Effector memory CD8-positive, alpha-beta T cell (primary cell): ENCODE results near the gene SASH1.

ENCODE experiments used
- ATAC-seq: fragments of 150-1000 bp; cut with Tn5 transposase; replicated peaks from 2 replicates; pipeline ENCODE4 v1.10.0; 2021; ENCODE audit warnings: mild to moderate bottlenecking, moderate library complexity
- DNase-seq, 3 experiments: peaks; one replicate each; pipeline ENCODE4 v3.0.0; 2021
- H3K27ac Mint-ChIP-seq, 2 donors: one replicate each; pipeline ENCODE4 v1.8.0; 2022; ENCODE audit warnings: mild to moderate bottlenecking in 2 of 2, mixed read lengths in 2 of 2, moderate library complexity in 2 of 2
- H3K27me3 Mint-ChIP-seq, 2 donors: one replicate each; pipeline ENCODE4 v1.8.0; 2022; ENCODE audit warnings: mixed read lengths in 2 of 2
- H3K36me3 Mint-ChIP-seq: one replicate; pipeline ENCODE4 v1.8.0; 2022; ENCODE audit warnings: mild to moderate bottlenecking, moderate library complexity, mixed read lengths; ENCODE audit not compliant: insufficient read depth
- H3K4me1 Mint-ChIP-seq, 2 donors: one replicate each; pipeline ENCODE4 v1.8.0; 2022; ENCODE audit warnings: low read depth in 2 of 2, mixed read lengths in 2 of 2
- H3K4me3 Mint-ChIP-seq, 2 donors: one replicate each; pipeline ENCODE4 v1.8.0; 2022; ENCODE audit warnings: mild to moderate bottlenecking in 2 of 2, mixed read lengths in 2 of 2, moderate library complexity in 2 of 2
- H3K9me3 Mint-ChIP-seq, 2 donors: one replicate each; pipeline ENCODE4 v1.8.0; 2022; ENCODE audit warnings: mixed read lengths in 2 of 2

The SASH1 gene

GRCh38 chr6:148455674-148456558, 113.3 kb downstream of the SASH1 start:
- Mint-ChIP-seq H3K9me3 (no peaks in the 10 kb centered on the region), H3K27ac (no peak overlapping the region)
- DNase-seq, result no peak

GRCh38 chr6:148457137-148457842, 114.7 kb downstream of the SASH1 start:
- no peak overlapping the region for H3K27ac Mint-ChIP-seq
- peaks cover 12 to 18% of the 10 kb centered on the region in 2 donors for H3K27me3 Mint-ChIP-seq
- no peak for ATAC-seq
- no peak for DNase-seq
- H3K36me3 Mint-ChIP-seq, result no peaks in the 10 kb centered on the region
- no peak overlapping the region for H3K4me3 Mint-ChIP-seq
- H3K9me3 Mint-ChIP-seq, result no peaks in the 10 kb centered on the region
- peaks cover 0 to 4% of the 10 kb centered on the region in 2 donors for H3K4me1 Mint-ChIP-seq

More at GRCh38 chr6:148455674-148456558, 113.3 kb downstream of the SASH1 start:
- Mint-ChIP-seq H3K4me1 (peaks cover 4 to 14% of the 10 kb centered on the region in 2 donors), H3K36me3 (no peaks in the 10 kb centered on the region), H3K4me3 (no peak overlapping the region), H3K27me3 (peaks cover 12 to 18% of the 10 kb centered on the region in 2 donors)
- no peak for ATAC-seq

DNA sequence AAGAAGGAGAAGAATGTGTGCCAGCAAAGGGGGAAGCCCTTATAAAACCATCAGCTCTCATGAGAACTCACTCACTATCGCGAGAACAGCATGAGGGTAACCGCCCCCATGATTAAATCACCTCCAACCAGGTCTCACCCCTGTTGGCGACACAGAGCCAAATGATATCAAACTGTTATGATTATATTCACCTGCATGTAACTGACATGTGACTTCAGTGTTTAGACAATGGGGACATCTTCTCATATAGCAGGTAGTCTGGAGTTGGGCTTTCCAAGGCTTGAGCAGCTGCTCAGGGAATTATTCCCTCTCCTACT, 115.2 kb downstream of the SASH1 start:
- no peaks in the 10 kb centered on the region for H3K9me3 Mint-ChIP-seq
- no peak for DNase-seq
- no peak for ATAC-seq
- no peaks in the 10 kb centered on the region for H3K36me3 Mint-ChIP-seq
- peaks cover 0 to 2% of the 10 kb centered on the region in 2 donors for H3K4me1 Mint-ChIP-seq
- H3K27me3 Mint-ChIP-seq, result peaks cover 12 to 18% of the 10 kb centered on the region in 2 donors
- no peak overlapping the region for H3K27ac Mint-ChIP-seq
- no peak overlapping the region for H3K4me3 Mint-ChIP-seq

- H3K4me3 Mint-ChIP-seq, result no peak overlapping the region
- H3K9me3 Mint-ChIP-seq, result no peaks in the 10 kb centered on the region
- no peaks in the 10 kb centered on the region for H3K4me1 Mint-ChIP-seq
- DNase-seq (no peak), ATAC-seq (no peak)
- peaks cover 11 to 12% of the 10 kb centered on the region in 2 donors for H3K27me3 Mint-ChIP-seq
- no peak overlapping the region for H3K27ac Mint-ChIP-seq
- H3K36me3 Mint-ChIP-seq, result no peaks in the 10 kb centered on the region
Measured at GRCh38 chr6:148459238-148459637, 116.6 kb downstream of the SASH1 start.

GRCh38 chr6:148460876-148461646, 118.4 kb downstream of the SASH1 start:
- H3K27me3 Mint-ChIP-seq, result peaks cover 9 to 13% of the 10 kb centered on the region in 2 donors
- H3K4me3 Mint-ChIP-seq, result no peak overlapping the region
- no peak overlapping the region for H3K27ac Mint-ChIP-seq
- DNase-seq (no peak), ATAC-seq (no peak)
- H3K36me3 Mint-ChIP-seq, result no peaks in the 10 kb centered on the region
- no peaks in the 10 kb centered on the region for H3K4me1 Mint-ChIP-seq
- H3K9me3 Mint-ChIP-seq, result no peaks in the 10 kb centered on the region

DNA sequence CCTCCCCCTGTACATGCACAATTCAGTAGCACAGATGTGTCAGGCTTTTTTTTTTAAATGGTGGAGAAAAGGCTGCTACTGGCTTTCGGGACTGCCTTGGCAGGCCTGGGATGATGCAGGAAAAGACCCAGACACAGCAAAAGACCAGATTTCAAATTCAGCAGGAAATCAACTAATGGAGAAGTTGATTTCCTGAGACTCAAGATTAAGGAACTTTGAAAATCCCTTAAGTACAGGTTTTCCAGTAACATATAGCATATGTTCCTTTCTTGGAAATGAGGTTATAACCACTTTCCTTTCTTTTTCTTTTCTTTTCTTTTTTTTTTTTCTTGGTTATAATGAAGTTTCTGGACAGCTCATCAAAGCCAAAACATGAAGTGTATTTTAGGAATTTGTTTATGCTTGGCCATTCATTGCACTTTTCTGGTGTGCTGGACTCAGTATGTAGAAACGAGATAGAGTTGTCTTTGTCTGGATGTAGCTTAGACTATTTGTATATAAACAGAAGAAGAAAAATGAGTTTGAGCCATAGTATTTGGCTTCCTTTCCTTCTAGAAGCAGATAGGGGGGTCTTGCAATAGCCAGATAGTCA, 119.4 kb downstream of the SASH1 start:
- Mint-ChIP-seq H3K4me1 (no peaks in the 10 kb centered on the region), H3K9me3 (no peaks in the 10 kb centered on the region), H3K36me3 (no peaks in the 10 kb centered on the region), H3K4me3 (no peak overlapping the region), H3K27ac (no peak overlapping the region), H3K27me3 (peaks cover 18 to 19% of the 10 kb centered on the region in 2 donors)
- no peak for ATAC-seq
- no peak for DNase-seq

DNA sequence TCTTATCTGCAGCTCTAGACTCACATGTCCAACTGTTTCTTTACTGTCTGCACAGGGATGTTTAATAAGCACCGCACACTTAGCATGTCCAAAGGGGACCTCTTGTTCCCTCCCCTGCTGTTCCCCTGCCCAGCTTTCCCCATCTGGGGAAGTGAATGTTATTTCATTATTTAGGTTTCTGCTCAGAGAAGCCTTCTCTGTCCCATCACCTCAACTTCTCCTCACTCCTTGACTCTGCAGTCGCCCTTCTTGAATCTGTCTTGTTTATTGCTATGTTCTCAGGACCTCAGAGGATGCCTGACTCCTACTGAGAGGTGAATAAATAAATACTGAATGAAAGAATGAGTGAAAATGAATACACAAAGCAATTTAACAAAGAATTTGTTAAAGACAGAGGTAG, 121.0 kb downstream of the SASH1 start:
- Mint-ChIP-seq H3K27me3 (peaks cover 30 to 32% of the 10 kb centered on the region in 2 donors), H3K9me3 (no peaks in the 10 kb centered on the region), H3K27ac (no peak overlapping the region), H3K4me3 (no peak overlapping the region), H3K4me1 (no peaks in the 10 kb centered on the region), H3K36me3 (no peaks in the 10 kb centered on the region)
- no peak for ATAC-seq
- DNase-seq, result no peak

DNA sequence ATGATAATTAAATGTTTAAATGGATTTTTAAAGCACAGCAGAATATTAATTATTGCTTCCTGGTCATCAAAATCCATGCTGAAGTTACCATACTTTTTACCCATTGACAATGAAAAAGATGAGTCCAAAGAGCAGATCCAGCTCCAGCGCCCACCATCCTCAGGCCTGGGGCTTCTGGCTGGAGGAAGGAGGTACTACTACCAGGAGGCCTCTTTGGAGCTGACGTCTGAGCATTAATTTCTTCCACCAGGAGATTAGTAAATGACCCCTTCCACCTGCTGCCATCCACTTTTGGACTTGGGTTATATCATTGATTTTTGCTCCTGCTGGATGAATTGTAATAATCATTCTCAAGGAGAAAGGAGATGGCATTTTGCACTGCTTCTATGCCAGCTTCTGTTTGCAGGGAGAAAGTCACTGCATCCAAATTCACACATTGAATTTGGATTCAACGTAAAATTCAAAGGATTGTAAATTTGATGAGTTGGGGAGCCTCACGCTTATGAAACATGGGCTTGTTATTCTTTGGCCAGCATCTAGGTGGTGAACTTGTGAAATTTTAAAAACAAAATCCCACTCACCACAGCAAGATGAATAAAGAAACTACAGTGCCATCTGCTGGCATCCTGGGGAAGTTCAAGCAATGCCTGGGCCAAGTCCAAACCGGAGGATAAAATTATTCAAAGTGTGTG, 121.8 kb downstream of the SASH1 start:
- ATAC-seq, result peak; percentile 50
- Mint-ChIP-seq H3K4me1 (no peaks in the 10 kb centered on the region), H3K9me3 (no peaks in the 10 kb centered on the region), H3K27ac (no peak overlapping the region), H3K36me3 (no peaks in the 10 kb centered on the region), H3K4me3 (no peak overlapping the region), H3K27me3 (peaks cover 35 to 37% of the 10 kb centered on the region in 2 donors)
- peak; percentile 37 to 45 (median 43) for DNase-seq

DNA sequence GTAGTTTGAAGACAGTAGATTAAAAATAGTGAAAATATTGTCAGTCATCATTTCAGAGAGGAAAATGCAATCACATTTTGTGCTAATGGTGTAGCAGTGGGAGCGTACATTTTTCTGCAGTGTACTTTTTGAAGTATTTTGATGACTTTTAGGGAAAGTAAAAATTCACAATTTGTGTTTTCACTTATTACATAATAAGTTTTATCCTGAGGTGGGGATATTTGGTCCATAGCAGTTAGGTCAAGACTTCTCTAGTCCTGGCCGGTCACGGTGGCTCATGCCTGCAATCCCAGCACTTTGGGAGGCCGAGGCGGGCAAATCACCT, 122.3 kb downstream of the SASH1 start:
- Mint-ChIP-seq H3K36me3 (no peaks in the 10 kb centered on the region), H3K4me3 (no peak overlapping the region)

GRCh38 chr6:148465670-148466069, 123.0 kb downstream of the SASH1 start:
- H3K9me3 Mint-ChIP-seq, result no peaks in the 10 kb centered on the region

More for the DNA sequence above, 122.3 kb downstream of the SASH1 start:
- Mint-ChIP-seq H3K27ac (no peak overlapping the region), H3K27me3 (peaks cover 35 to 42% of the 10 kb centered on the region in 2 donors), H3K9me3 (no peaks in the 10 kb centered on the region), H3K4me1 (no peaks in the 10 kb centered on the region)
- ATAC-seq (no peak), DNase-seq (no peak)

GRCh38 chr6:148466158-148466557, 123.5 kb downstream of the SASH1 start:
- Mint-ChIP-seq H3K36me3 (no peaks in the 10 kb centered on the region), H3K27me3 (peaks cover 42 to 54% of the 10 kb centered on the region in 2 donors), H3K4me1 (no peaks in the 10 kb centered on the region), H3K9me3 (no peaks in the 10 kb centered on the region), H3K27ac (no peak overlapping the region), H3K4me3 (no peak overlapping the region)
- no peak for ATAC-seq
- DNase-seq, result no peak

More at GRCh38 chr6:148465670-148466069, 123.0 kb downstream of the SASH1 start:
- no peaks in the 10 kb centered on the region for H3K4me1 Mint-ChIP-seq
- no peak for ATAC-seq
- DNase-seq, result no peak
- no peaks in the 10 kb centered on the region for H3K36me3 Mint-ChIP-seq
- H3K4me3 Mint-ChIP-seq, result no peak overlapping the region
- H3K27me3 Mint-ChIP-seq, result peaks cover 38 to 49% of the 10 kb centered on the region in 2 donors
- H3K27ac Mint-ChIP-seq, result no peak overlapping the region

GRCh38 chr6:148467926-148468325, 125.3 kb downstream of the SASH1 start:
- no peaks in the 10 kb centered on the region for H3K4me1 Mint-ChIP-seq
- ATAC-seq (no peak), DNase-seq (no peak)
- no peak overlapping the region for H3K4me3 Mint-ChIP-seq
- no peaks in the 10 kb centered on the region for H3K9me3 Mint-ChIP-seq
- H3K36me3 Mint-ChIP-seq, result no peaks in the 10 kb centered on the region
- no peak overlapping the region for H3K27ac Mint-ChIP-seq
- peaks cover 55 to 68% of the 10 kb centered on the region in 2 donors for H3K27me3 Mint-ChIP-seq

DNA sequence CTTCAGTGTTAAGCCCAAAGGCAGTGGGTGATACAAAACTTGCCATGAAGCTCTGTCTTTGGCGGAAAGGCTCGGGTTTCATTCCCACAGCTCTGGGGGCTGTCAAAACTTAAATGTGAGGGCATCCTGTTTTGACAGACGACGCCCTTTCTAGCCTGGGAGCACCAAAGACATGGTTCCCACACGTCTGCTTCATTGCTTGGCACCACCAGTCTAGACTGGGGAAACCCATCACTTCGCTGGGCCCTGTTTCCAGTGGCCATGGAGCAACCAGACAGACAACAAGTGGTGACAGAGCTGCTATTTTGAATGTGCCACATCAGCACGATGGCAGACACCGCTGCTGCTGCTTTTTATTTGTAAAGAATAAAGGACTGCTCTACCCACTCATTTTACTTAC, 127.5 kb downstream of the SASH1 start:
- no peak for ATAC-seq
- Mint-ChIP-seq H3K36me3 (no peaks in the 10 kb centered on the region), H3K4me3 (no peak overlapping the region), H3K4me1 (no peaks in the 10 kb centered on the region), H3K27ac (no peak overlapping the region), H3K27me3 (peaks cover 56 to 78% of the 10 kb centered on the region in 2 donors), H3K9me3 (no peaks in the 10 kb centered on the region)
- no peak for DNase-seq
